Upper lobe of left lung (tissue), 4 donors: ENCODE results near the gene LTBP2.

ENCODE experiments used
- POLR2AphosphoS5 ChIP-seq, 2 donors: sonication (generic); formaldehyde crosslinking; IDR thresholded peaks; one replicate each; pipeline ENCODE4 v1.5.1; 2017; ENCODE audit warnings: antibody characterized with exemption in 2 of 2
- TF ChIP-seq, protein P1 (sequence below), 6 experiments: fragments of 450-650 bp in 4 of 6; fragments of 200-600 bp in 2 of 6; sonication (generic) in 2 of 6; IDR thresholded peaks; one replicate each; pipeline ENCODE4 v1.5.1; 2016 to 2019; ENCODE audit warnings: antibody characterized with exemption in 6 of 6

DNA sequence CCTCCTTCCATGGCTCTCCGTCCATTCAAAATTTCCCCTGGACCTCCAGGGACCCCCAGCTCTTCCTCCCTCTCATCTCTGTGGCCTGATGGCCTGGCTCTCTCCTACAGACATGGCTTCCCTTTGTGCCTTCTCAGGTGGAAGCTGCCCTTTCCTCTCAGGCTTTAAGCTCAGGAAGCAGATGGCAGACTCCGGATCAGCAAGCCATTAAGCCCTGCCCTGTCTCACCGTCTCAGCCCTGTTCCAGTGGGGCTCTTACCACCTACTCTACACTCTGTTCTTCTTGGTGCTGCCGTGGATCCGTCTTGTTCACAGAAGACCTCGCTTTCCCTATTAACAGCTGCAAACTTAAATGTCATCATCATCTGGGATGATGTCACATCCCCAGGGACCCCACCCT is 152.1 kb downstream of the LTBP2 start:
- TF ChIP-seq POLR2AphosphoS5 (IDR thresholded peaks at IDR 0.05) = no peak
- TF ChIP-seq, protein P1, sequence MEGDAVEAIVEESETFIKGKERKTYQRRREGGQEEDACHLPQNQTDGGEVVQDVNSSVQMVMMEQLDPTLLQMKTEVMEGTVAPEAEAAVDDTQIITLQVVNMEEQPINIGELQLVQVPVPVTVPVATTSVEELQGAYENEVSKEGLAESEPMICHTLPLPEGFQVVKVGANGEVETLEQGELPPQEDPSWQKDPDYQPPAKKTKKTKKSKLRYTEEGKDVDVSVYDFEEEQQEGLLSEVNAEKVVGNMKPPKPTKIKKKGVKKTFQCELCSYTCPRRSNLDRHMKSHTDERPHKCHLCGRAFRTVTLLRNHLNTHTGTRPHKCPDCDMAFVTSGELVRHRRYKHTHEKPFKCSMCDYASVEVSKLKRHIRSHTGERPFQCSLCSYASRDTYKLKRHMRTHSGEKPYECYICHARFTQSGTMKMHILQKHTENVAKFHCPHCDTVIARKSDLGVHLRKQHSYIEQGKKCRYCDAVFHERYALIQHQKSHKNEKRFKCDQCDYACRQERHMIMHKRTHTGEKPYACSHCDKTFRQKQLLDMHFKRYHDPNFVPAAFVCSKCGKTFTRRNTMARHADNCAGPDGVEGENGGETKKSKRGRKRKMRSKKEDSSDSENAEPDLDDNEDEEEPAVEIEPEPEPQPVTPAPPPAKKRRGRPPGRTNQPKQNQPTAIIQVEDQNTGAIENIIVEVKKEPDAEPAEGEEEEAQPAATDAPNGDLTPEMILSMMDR (IDR thresholded peaks at IDR 0.05) = no peak
